ENCODE results near the gene SEL1L3.

SEL1L3 gene

GRCh38 chr4:25889589-25890503, 27.1 kb upstream of the SEL1L3 start:
- Mint-ChIP-seq H3K4me1 (ENCODE audit: low read depth) (peaks cover 4% of the 10 kb centered on the region), H3K27ac (no peak overlapping the region), H3K36me3 (ENCODE audit: low read depth) (no peaks in the 10 kb centered on the region), H3K27me3 (ENCODE audit: low read depth) (peaks cover 2% of the 10 kb centered on the region), H3K9me3 (no peaks in the 10 kb centered on the region), H3K4me3 (no peak overlapping the region)
- DNase-seq (ENCODE audit: low spot score) = no peak

GRCh38 chr4:25888781-25889180, 26.0 kb upstream of the SEL1L3 start:
- Mint-ChIP-seq H3K27ac (no peak overlapping the region), H3K36me3 (ENCODE audit: low read depth) (no peaks in the 10 kb centered on the region), H3K27me3 (ENCODE audit: low read depth) (peaks cover 2% of the 10 kb centered on the region), H3K4me1 (ENCODE audit: low read depth) (peaks cover 7% of the 10 kb centered on the region), H3K4me3 (no peak overlapping the region), H3K9me3 (no peaks in the 10 kb centered on the region)
- no peak for DNase-seq (ENCODE audit: low spot score)

- H3K4me1 Mint-ChIP-seq (ENCODE audit: low read depth) = peaks cover 7% of the 10 kb centered on the region
- no peak for DNase-seq (ENCODE audit: low spot score)
These were observed 21.4 kb upstream of the SEL1L3 start for GRCh38 chr4:25884031-25884782.

GRCh38 chr4:25883565-25883964, 20.8 kb upstream of the SEL1L3 start:
- Mint-ChIP-seq H3K4me3 (no peak overlapping the region), H3K4me1 (ENCODE audit: low read depth) (peaks cover 3% of the 10 kb centered on the region), H3K9me3 (no peaks in the 10 kb centered on the region), H3K27me3 (ENCODE audit: low read depth) (peaks cover 13% of the 10 kb centered on the region), H3K27ac (no peak overlapping the region), H3K36me3 (ENCODE audit: low read depth) (no peaks in the 10 kb centered on the region)
- DNase-seq (ENCODE audit: low spot score) = no peak

More at GRCh38 chr4:25884031-25884782, 21.4 kb upstream of the SEL1L3 start:
- H3K9me3 Mint-ChIP-seq = no peaks in the 10 kb centered on the region
- no peaks in the 10 kb centered on the region for H3K36me3 Mint-ChIP-seq (ENCODE audit: low read depth)
- peaks cover 13% of the 10 kb centered on the region for H3K27me3 Mint-ChIP-seq (ENCODE audit: low read depth)
- H3K4me3 Mint-ChIP-seq = no peak overlapping the region
- H3K27ac Mint-ChIP-seq = no peak overlapping the region

GRCh38 chr4:25882226-25882625, 19.4 kb upstream of the SEL1L3 start:
- Mint-ChIP-seq H3K4me3 (no peak overlapping the region), H3K9me3 (no peaks in the 10 kb centered on the region), H3K27ac (no peak overlapping the region), H3K36me3 (ENCODE audit: low read depth) (no peaks in the 10 kb centered on the region), H3K4me1 (ENCODE audit: low read depth) (peaks cover 3% of the 10 kb centered on the region), H3K27me3 (ENCODE audit: low read depth) (peaks cover 13% of the 10 kb centered on the region)
- DNase-seq (ENCODE audit: low spot score) = no peak

GRCh38 chr4:25881193-25881592, 18.4 kb upstream of the SEL1L3 start:
- peaks cover 13% of the 10 kb centered on the region for H3K27me3 Mint-ChIP-seq (ENCODE audit: low read depth)
- no peaks in the 10 kb centered on the region for H3K9me3 Mint-ChIP-seq
- no peaks in the 10 kb centered on the region for H3K36me3 Mint-ChIP-seq (ENCODE audit: low read depth)
- H3K27ac Mint-ChIP-seq = no peak overlapping the region
- no peak overlapping the region for H3K4me3 Mint-ChIP-seq
- peaks cover 3% of the 10 kb centered on the region for H3K4me1 Mint-ChIP-seq (ENCODE audit: low read depth)
- no peak for DNase-seq (ENCODE audit: low spot score)

- Mint-ChIP-seq H3K27ac (no peak overlapping the region), H3K9me3 (no peaks in the 10 kb centered on the region), H3K4me3 (no peak overlapping the region), H3K27me3 (ENCODE audit: low read depth) (peaks cover 13% of the 10 kb centered on the region), H3K4me1 (ENCODE audit: low read depth) (peaks cover 3% of the 10 kb centered on the region), H3K36me3 (ENCODE audit: low read depth) (no peaks in the 10 kb centered on the region)
- DNase-seq (ENCODE audit: low spot score) = no peak
These were observed 17.3 kb upstream of the SEL1L3 start for GRCh38 chr4:25879991-25880651.

- H3K9me3 Mint-ChIP-seq = no peaks in the 10 kb centered on the region
- no peak for DNase-seq (ENCODE audit: low spot score)
- peaks cover under 1% of the 10 kb centered on the region for H3K4me1 Mint-ChIP-seq (ENCODE audit: low read depth)
- H3K27me3 Mint-ChIP-seq (ENCODE audit: low read depth) = peaks cover 13% of the 10 kb centered on the region
- no peak overlapping the region for H3K27ac Mint-ChIP-seq
- H3K4me3 Mint-ChIP-seq = no peak overlapping the region
- no peaks in the 10 kb centered on the region for H3K36me3 Mint-ChIP-seq (ENCODE audit: low read depth)
These were observed 16.8 kb upstream of the SEL1L3 start for GRCh38 chr4:25879587-25879986.

- no peak overlapping the region for H3K4me3 Mint-ChIP-seq
- H3K4me1 Mint-ChIP-seq (ENCODE audit: low read depth) = no peaks in the 10 kb centered on the region
- H3K27ac Mint-ChIP-seq = no peak overlapping the region
- DNase-seq (ENCODE audit: low spot score) = no peak
- H3K27me3 Mint-ChIP-seq (ENCODE audit: low read depth) = peaks cover 13% of the 10 kb centered on the region
- H3K36me3 Mint-ChIP-seq (ENCODE audit: low read depth) = no peaks in the 10 kb centered on the region
- no peaks in the 10 kb centered on the region for H3K9me3 Mint-ChIP-seq
These were observed 16.4 kb upstream of the SEL1L3 start for GRCh38 chr4:25879091-25879584.

GRCh38 chr4:25878676-25879075, 15.9 kb upstream of the SEL1L3 start:
- Mint-ChIP-seq H3K27ac (no peak overlapping the region), H3K36me3 (ENCODE audit: low read depth) (no peaks in the 10 kb centered on the region), H3K4me1 (ENCODE audit: low read depth) (no peaks in the 10 kb centered on the region), H3K27me3 (ENCODE audit: low read depth) (peaks cover 13% of the 10 kb centered on the region), H3K4me3 (no peak overlapping the region), H3K9me3 (no peaks in the 10 kb centered on the region)
- no peak for DNase-seq (ENCODE audit: low spot score)

GRCh38 chr4:25875281-25875745, 12.5 kb upstream of the SEL1L3 start:
- DNase-seq (ENCODE audit: low spot score) = no peak
- H3K9me3 Mint-ChIP-seq = no peaks in the 10 kb centered on the region
- no peak overlapping the region for H3K27ac Mint-ChIP-seq
- H3K4me3 Mint-ChIP-seq = no peak overlapping the region
- no peaks in the 10 kb centered on the region for H3K36me3 Mint-ChIP-seq (ENCODE audit: low read depth)
- H3K4me1 Mint-ChIP-seq (ENCODE audit: low read depth) = peaks cover 4% of the 10 kb centered on the region
- H3K27me3 Mint-ChIP-seq (ENCODE audit: low read depth) = peaks cover 2% of the 10 kb centered on the region

- no peaks in the 10 kb centered on the region for H3K27me3 Mint-ChIP-seq (ENCODE audit: low read depth)
- DNase-seq (ENCODE audit: low spot score) = no peak
- H3K4me3 Mint-ChIP-seq = no peak overlapping the region
- no peaks in the 10 kb centered on the region for H3K36me3 Mint-ChIP-seq (ENCODE audit: low read depth)
- peaks cover 4% of the 10 kb centered on the region for H3K4me1 Mint-ChIP-seq (ENCODE audit: low read depth)
- no peak overlapping the region for H3K27ac Mint-ChIP-seq
- no peaks in the 10 kb centered on the region for H3K9me3 Mint-ChIP-seq
These were observed 11.9 kb upstream of the SEL1L3 start for GRCh38 chr4:25874655-25875054.

- Mint-ChIP-seq H3K4me3 (no peak overlapping the region), H3K4me1 (ENCODE audit: low read depth) (peaks cover 4% of the 10 kb centered on the region), H3K27me3 (ENCODE audit: low read depth) (no peaks in the 10 kb centered on the region), H3K27ac (no peak overlapping the region), H3K9me3 (no peaks in the 10 kb centered on the region), H3K36me3 (ENCODE audit: low read depth) (no peaks in the 10 kb centered on the region)
- DNase-seq (ENCODE audit: low spot score) = no peak
These were observed 10.9 kb upstream of the SEL1L3 start for GRCh38 chr4:25873632-25874129.
